Stimulated activated CD4-positive, alpha-beta T cell treated with anti-CD3 and anti-CD28 coated beads, Interleukin-12 subunit alpha, Interleukin-12 subunit beta, amount 100 ng/mL, for 4 hours (primary cell): ENCODE data around the gene HSPG2.

Experiments used
- DNase-seq: peaks from one replicate; pipeline ENCODE4 v3.0.0-alpha.2; 2020

HSPG2 gene

GRCh38 chr1:21859669-21860179 lies 77.4 kb downstream of the HSPG2 start:
- DNase-seq, result no peak

GRCh38 chr1:21857840-21858670 lies 79.1 kb downstream of the HSPG2 start:
- DNase-seq, result no peak

- DNase-seq, result no peak
Observed at GRCh38 chr1:21857142-21857839, 79.8 kb downstream of the HSPG2 start.

GRCh38 chr1:21855257-21856096 lies 81.6 kb downstream of the HSPG2 start:
- no peak for DNase-seq

GRCh38 chr1:21854751-21855131 lies 82.4 kb downstream of the HSPG2 start:
- DNase-seq, result no peak

- no peak for DNase-seq
Observed at GRCh38 chr1:21854090-21854750, 82.9 kb downstream of the HSPG2 start.

GRCh38 chr1:21853131-21853427 lies 84.0 kb downstream of the HSPG2 start:
- DNase-seq, result no peak

- no peak for DNase-seq
Observed at GRCh38 chr1:21852282-21853130, 84.6 kb downstream of the HSPG2 start.

- no peak for DNase-seq
Observed at GRCh38 chr1:21851430-21852250, 85.5 kb downstream of the HSPG2 start.

- no peak for DNase-seq
Observed at GRCh38 chr1:21849909-21850576, 87.1 kb downstream of the HSPG2 start.

- no peak for DNase-seq
Observed at GRCh38 chr1:21848524-21849174, 88.5 kb downstream of the HSPG2 start.

- no peak for DNase-seq
Observed at GRCh38 chr1:21847223-21848205, 89.6 kb downstream of the HSPG2 start.

- no peak for DNase-seq
Observed at GRCh38 chr1:21845646-21846641, 91.2 kb downstream of the HSPG2 start.

- DNase-seq, result no peak
Observed at GRCh38 chr1:21843996-21844395, 93.1 kb downstream of the HSPG2 start.

- no peak for DNase-seq
Observed at GRCh38 chr1:21843208-21843607, 93.9 kb downstream of the HSPG2 start.

- DNase-seq, result no peak
Observed at GRCh38 chr1:21842606-21843162, 94.4 kb downstream of the HSPG2 start.
